Mesenchymal stem cell (in vitro differentiated cells and primary cell): ENCODE measurements around the gene GET3.

Experiments used
- DNase-seq: peaks from one replicate; pipeline ENCODE4 v3.0.0-alpha.2; 2013
- H2AFZ ChIP-seq: one replicate; pipeline ENCODE4 v1.6.1; 2013; ENCODE audit warnings: low read depth, mild to moderate bottlenecking, control low read depth, inconsistent platforms, low read length, moderate library complexity
- H2AK5ac ChIP-seq: 2 replicates; pipeline ENCODE4 v1.6.1; 2013; ENCODE audit warnings: low read length, moderate library complexity, mild to moderate bottlenecking, inconsistent platforms; ENCODE audit not compliant: severe bottlenecking
- H2BK120ac ChIP-seq: one replicate; pipeline ENCODE4 v1.6.1; 2013; ENCODE audit warnings: low read depth, mild to moderate bottlenecking, inconsistent platforms, low read length, moderate library complexity
- H2BK12ac ChIP-seq, 2 experiments: one replicate each; pipeline ENCODE4 v1.6.1; 2013; ENCODE audit warnings: inconsistent platforms in 2 of 2, low read length in 2 of 2, mild to moderate bottlenecking in 2 of 2, moderate library complexity in 2 of 2, control low read depth in 1 of 2
- H2BK15ac ChIP-seq: one replicate; pipeline ENCODE4 v1.6.1; 2013; ENCODE audit warnings: mild to moderate bottlenecking, low read depth, inconsistent platforms; ENCODE audit not compliant: poor library complexity, severe bottlenecking
- H2BK5ac ChIP-seq: 2 replicates; pipeline ENCODE4 v1.6.1; 2013; ENCODE audit warnings: low read depth, mild to moderate bottlenecking, low read length, control low read depth, inconsistent platforms; ENCODE audit not compliant: poor library complexity, severe bottlenecking
- H3K14ac ChIP-seq, 2 experiments: one replicate each; pipeline ENCODE4 v1.6.1; 2013; ENCODE audit warnings: inconsistent platforms in 2 of 2, low read length in 2 of 2, control low read depth in 1 of 2, mild to moderate bottlenecking in 1 of 2, moderate library complexity in 1 of 2
- H3K18ac ChIP-seq, 2 experiments: one replicate each; pipeline ENCODE4 v1.6.1; 2013; ENCODE audit warnings: inconsistent platforms in 2 of 2, low read length in 2 of 2, control low read depth in 1 of 2, low read depth in 1 of 2, mild to moderate bottlenecking in 1 of 2
- H3K23ac ChIP-seq, 2 experiments: one replicate each; pipeline ENCODE4 v1.6.1; 2013; ENCODE audit warnings: inconsistent platforms in 2 of 2, low read length in 2 of 2, mild to moderate bottlenecking in 2 of 2, moderate library complexity in 2 of 2, control low read depth in 1 of 2
- H3K27ac ChIP-seq: 2 replicates; pipeline ENCODE4 v1.5.1; 2013; ENCODE audit warnings: mild to moderate bottlenecking, moderate library complexity, low read length, control low read depth, inconsistent platforms; ENCODE audit not compliant: poor library complexity, severe bottlenecking
- H3K27me3 ChIP-seq, 2 experiments: 2 replicates each; pipeline versions ENCODE4 v1.6.1 to v1.7.0; 2013; ENCODE audit warnings: low read length in 2 of 2, mild to moderate bottlenecking in 2 of 2, moderate library complexity in 2 of 2, control low read depth in 1 of 2, inconsistent platforms in 1 of 2; ENCODE audit not compliant: control insufficient read depth in 1 of 2, insufficient read depth in 1 of 2
- H3K36me3 ChIP-seq, 2 experiments: 2 replicates each; pipeline versions ENCODE4 v1.6.1 to v1.7.0; 2013; ENCODE audit warnings: low read length in 2 of 2, control low read depth in 1 of 2, inconsistent platforms in 1 of 2, low read depth in 1 of 2, mild to moderate bottlenecking in 1 of 2; ENCODE audit not compliant: insufficient read depth in 2 of 2, control insufficient read depth in 1 of 2
- H3K4ac ChIP-seq, 2 experiments: one replicate each; pipeline ENCODE4 v1.6.1; 2013; ENCODE audit warnings: inconsistent platforms in 2 of 2, low read length in 2 of 2, mild to moderate bottlenecking in 2 of 2, moderate library complexity in 2 of 2, control low read depth in 1 of 2, low read depth in 1 of 2
- H3K4me1 ChIP-seq: 2 replicates; pipeline ENCODE4 v1.6.1; 2013; ENCODE audit warnings: low read depth, low read length, control low read depth; ENCODE audit not compliant: control insufficient read depth, insufficient read depth
- H3K4me2 ChIP-seq: 2 replicates; pipeline ENCODE4 v1.6.1; 2013; ENCODE audit warnings: low read length, mild to moderate bottlenecking, inconsistent platforms; ENCODE audit not compliant: poor library complexity, severe bottlenecking
- H3K4me3 ChIP-seq, 2 experiments: 2 replicates each; pipeline versions ENCODE4 v1.5.1 to v1.7.0; 2013; ENCODE audit warnings: low read length in 2 of 2, mild to moderate bottlenecking in 2 of 2, control low read depth in 1 of 2, low read depth in 1 of 2; ENCODE audit not compliant: insufficient read depth in 1 of 2
- H3K79me1 ChIP-seq: replicated peaks from 2 replicates; pipeline ENCODE4 v1.6.1; 2013; ENCODE audit warnings: mild to moderate bottlenecking, control low read depth, low read length, inconsistent platforms; ENCODE audit not compliant: poor library complexity, severe bottlenecking
- H3K9ac ChIP-seq: 2 replicates; pipeline ENCODE4 v1.7.0; 2013; ENCODE audit warnings: mild to moderate bottlenecking, low read length, moderate library complexity
- H3K9me3 ChIP-seq: 2 replicates; pipeline ENCODE4 v1.7.0; 2013; ENCODE audit warnings: mild to moderate bottlenecking, low read length; ENCODE audit not compliant: control insufficient read depth
- H4K8ac ChIP-seq: one replicate; pipeline ENCODE4 v1.6.1; 2013; ENCODE audit warnings: inconsistent platforms, mild to moderate bottlenecking, low read length, moderate library complexity
- H4K91ac ChIP-seq: one replicate; pipeline ENCODE4 v1.6.1; 2013; ENCODE audit warnings: mild to moderate bottlenecking, low read length, inconsistent platforms
- WGBS: methylation state at CpG from one replicate; pipeline ENCODE4 v1.1.7; 2013; ENCODE audit warnings: mixed read lengths; 5-methylcytosine and 5-hydroxymethylcytosine counted together

The GET3 gene

GRCh38 chr19:12766051-12766521 lies 28.8 kb downstream of the GET3 start:
- DNase-seq = no peak
- WGBS = 81% methylated on average over 30 of the region's 30 CpGs
- Histone ChIP-seq H2BK15ac (no peak overlapping the region), H3K18ac (no peak overlapping the region), H3K23ac (no peak overlapping the region), H3K4me3 (peak overlapping the region in 1 of 2 experiments; percentile 63), H2BK5ac (no peak overlapping the region), H2BK120ac (no peak overlapping the region), H3K27me3 (no peaks in the 10 kb centered on the region), H3K79me1 (peaks cover 3% of the 10 kb centered on the region), H3K9ac (peak overlapping the region; percentile 32), H3K9me3 (no peaks in the 10 kb centered on the region), H3K14ac (no peak overlapping the region), H3K27ac (no peak overlapping the region), H4K91ac (peak overlapping the region; percentile 11), H2BK12ac (no peak overlapping the region), H4K8ac (peak overlapping the region; percentile 7), H3K4me2 (no peak overlapping the region), H3K4ac (no peak overlapping the region), H2AK5ac (no peak overlapping the region), H3K4me1 (peaks cover 4% of the 10 kb centered on the region), H3K36me3 (peaks cover 54 to 70% of the 10 kb centered on the region in 2 experiments), H2AFZ (no peak overlapping the region)

- Histone ChIP-seq H3K79me1 (peaks cover 3% of the 10 kb centered on the region), H2BK5ac (no peak overlapping the region), H3K4me2 (no peak overlapping the region), H3K18ac (no peak overlapping the region), H3K14ac (no peak overlapping the region), H3K4me1 (peaks cover 4% of the 10 kb centered on the region), H4K8ac (no peak overlapping the region), H3K27me3 (no peaks in the 10 kb centered on the region), H2BK120ac (no peak overlapping the region), H3K9ac (no peak overlapping the region), H2BK15ac (no peak overlapping the region), H3K4me3 (no peak overlapping the region), H2AFZ (no peak overlapping the region), H3K9me3 (no peaks in the 10 kb centered on the region), H3K23ac (no peak overlapping the region), H2AK5ac (no peak overlapping the region), H4K91ac (no peak overlapping the region), H3K27ac (no peak overlapping the region), H3K4ac (no peak overlapping the region), H2BK12ac (no peak overlapping the region), H3K36me3 (peaks cover 52 to 67% of the 10 kb centered on the region in 2 experiments)
- no peak for DNase-seq
- WGBS = 95% methylated on average over 11 of the region's 11 CpGs
These were observed 29.9 kb downstream of the GET3 start for GRCh38 chr19:12767150-12767549.

GRCh38 chr19:12767666-12768065 lies 30.4 kb downstream of the GET3 start:
- Histone ChIP-seq H4K91ac (no peak overlapping the region), H2BK15ac (no peak overlapping the region), H3K79me1 (peaks cover 3% of the 10 kb centered on the region), H3K18ac (no peak overlapping the region), H3K4me1 (peaks cover 4% of the 10 kb centered on the region), H3K27ac (no peak overlapping the region), H3K9me3 (no peaks in the 10 kb centered on the region), H3K14ac (no peak overlapping the region), H2AK5ac (no peak overlapping the region), H2BK5ac (no peak overlapping the region), H3K4me2 (no peak overlapping the region), H4K8ac (no peak overlapping the region), H3K27me3 (no peaks in the 10 kb centered on the region), H2BK120ac (no peak overlapping the region), H3K36me3 (peaks cover 52 to 68% of the 10 kb centered on the region in 2 experiments), H3K4me3 (no peak overlapping the region), H3K4ac (no peak overlapping the region), H3K9ac (no peak overlapping the region), H3K23ac (no peak overlapping the region), H2AFZ (no peak overlapping the region), H2BK12ac (no peak overlapping the region)
- WGBS = 94% methylated on average over 15 of the region's 15 CpGs
- no peak for DNase-seq

GRCh38 chr19:12769689-12770088 lies 32.4 kb downstream of the GET3 start:
- Histone ChIP-seq H3K14ac (no peak overlapping the region), H3K79me1 (peaks cover 6% of the 10 kb centered on the region), H3K27ac (no peak overlapping the region), H3K9me3 (no peaks in the 10 kb centered on the region), H3K23ac (no peak overlapping the region), H2BK5ac (no peak overlapping the region), H3K18ac (no peak overlapping the region), H3K4me3 (no peak overlapping the region), H4K91ac (no peak overlapping the region), H3K36me3 (peaks cover 40 to 56% of the 10 kb centered on the region in 2 experiments), H2AFZ (no peak overlapping the region), H2BK120ac (no peak overlapping the region), H2BK15ac (no peak overlapping the region), H2AK5ac (no peak overlapping the region), H3K9ac (no peak overlapping the region), H3K4me1 (peaks cover 7% of the 10 kb centered on the region), H3K4me2 (peak overlapping the region; percentile 30), H2BK12ac (no peak overlapping the region), H4K8ac (no peak overlapping the region), H3K27me3 (no peaks in the 10 kb centered on the region), H3K4ac (no peak overlapping the region)
- DNase-seq = no peak
- WGBS = 52% methylated on average over 37 of the region's 37 CpGs
